Right cardiac atrium (tissue), 5 donors: Measurements from ENCODE around the gene MESD. TPM values are rescaled to one million over a fixed set of nuclear protein-coding genes. Genes with fewer than 3 reads are reported as not detected.

Experiments
- ATAC-seq, 2 donors: fragments of 200-7000 bp; cut with Tn5 transposase; one replicate each; pipeline versions ENCODE4 v1.8.0 to v1.9.1; 2020; ENCODE audit warnings: moderate library complexity in 2 of 2, mild to moderate bottlenecking in 1 of 2
- DNase-seq, 3 donors: peaks; one replicate each; pipeline ENCODE4 v3.0.0-alpha.2; 2020
- H3K27ac ChIP-seq: one replicate; pipeline ENCODE4 v1.5.1; 2013; ENCODE audit warnings: mild to moderate bottlenecking, low read length, control low read depth, moderate library complexity
- H3K27me3 ChIP-seq: one replicate; pipeline ENCODE4 v1.6.1; 2013; ENCODE audit not compliant: control insufficient read depth, insufficient read depth
- H3K4me1 ChIP-seq: one replicate; pipeline ENCODE4 v1.6.1; 2013; ENCODE audit warnings: low read length; ENCODE audit not compliant: control insufficient read depth, insufficient read depth
- H3K4me3 ChIP-seq: one replicate; pipeline ENCODE4 v1.5.1; 2013; ENCODE audit warnings: low read length, control low read depth
- H3K9me3 ChIP-seq: one replicate; pipeline ENCODE4 v1.6.1; 2013; ENCODE audit warnings: low read length; ENCODE audit not compliant: control insufficient read depth
- WGBS: extraction: QIAGEN DNeasy Blood & Tissue Kit; methylation state at CpG from one replicate; pipeline ENCODE4 v1.1.7; 2013; 5-methylcytosine and 5-hydroxymethylcytosine counted together
- intact Hi-C, 4 donors: fragments of 100-400 bp; cut with DNase I; formaldehyde crosslinking; loops; one replicate each; pipeline versions ENCODE4 v1.11.0 to v1.14.0; 2022 to 2023
- polyA plus RNA-seq: library from polyadenylated mRNA; stranded (reverse); fragments of 200-250 nt; gene quantifications from one replicate; pipeline ENCODE4 v1.2.3, GENCODE V29; 2013
- total RNA-seq, 4 donors: library from RNA; stranded (reverse); fragmentation: NEBNext Ultra II Directional; extraction: Animal tissue kit (Norgen Biotek cat#: 25700); gene quantifications; one replicate each; pipeline ENCODE4 v1.2.1, GENCODE V29; 2021
- donor health status: healthy with polysubstance abuse.
- donor health status: DM: no; HTN: yes; CAD: no.
- donor health status: DM: no; HTN: no; CAD: no.
- donor health status: DM: no; HTN: yes; CAD: no; lungs with severe emphysema.
- donor health status: DM: yes; HTN: yes; CAD: no.

Gene MESD
- total and polyA plus RNA-seq, 5 donors, result 13.2 to 18.9 (median 16.4) TPM

GRCh38 chr15:80934761-80935221, 54.8 kb downstream of the MESD start:
- no peaks in the 10 kb centered on the region for H3K27me3 ChIP-seq
- no peak overlapping the region for H3K4me3 ChIP-seq
- WGBS, result 64% methylated on average over 3 of the region's 3 CpGs
- ATAC-seq (peak; percentile 75 to 80), DNase-seq (peak; percentile 53 to 77 (median 69))
- intact Hi-C loops, result no loop called here
- no peak overlapping the region for H3K27ac ChIP-seq
- H3K9me3 ChIP-seq, result no peaks in the 10 kb centered on the region
- H3K4me1 ChIP-seq, result peaks cover 10% of the 10 kb centered on the region

GRCh38 chr15:80932989-80933388, 56.6 kb downstream of the MESD start:
- ATAC-seq (peak; percentile 75 to 91), DNase-seq (peak; percentile 85 to 91 (median 87))
- Histone ChIP-seq H3K4me3 (no peak overlapping the region), H3K27ac (peak overlapping the region; percentile 11), H3K4me1 (peaks cover 10% of the 10 kb centered on the region), H3K27me3 (no peaks in the 10 kb centered on the region), H3K9me3 (no peaks in the 10 kb centered on the region)
- intact Hi-C loops, result loop anchor here in 1 of 4 donors (2.0 kb wide), 1 partner anchor 62 kb away; no protein-coding TSS in a partner anchor
- 41% methylated on average over 15 of the region's 15 CpGs for WGBS

GRCh38 chr15:80932513-80932815, 57.2 kb downstream of the MESD start:
- ATAC-seq, result peak in 1 of 2 donors; percentile 3
- H3K27ac ChIP-seq, result peak overlapping the region; percentile 49
- H3K9me3 ChIP-seq, result no peaks in the 10 kb centered on the region
- H3K4me3 ChIP-seq, result no peak overlapping the region
- no peaks in the 10 kb centered on the region for H3K27me3 ChIP-seq
- intact Hi-C loops, result loop anchor here in 1 of 4 donors (2.0 kb wide), 1 partner anchor 62 kb away; no protein-coding TSS in a partner anchor
- DNase-seq, result no peak
- WGBS, result 68% methylated on average over 5 of the region's 5 CpGs
- H3K4me1 ChIP-seq, result peaks cover 10% of the 10 kb centered on the region

- ATAC-seq (peak in 1 of 2 donors; percentile 6), DNase-seq (peak; percentile 64 to 71 (median 66))
- intact Hi-C loops, result loop anchor here in 1 of 4 donors (2.0 kb wide), 1 partner anchor 61 kb away; no protein-coding TSS in a partner anchor
- 82% methylated on average over 20 of the region's 20 CpGs for WGBS
- peaks cover 10% of the 10 kb centered on the region for H3K4me1 ChIP-seq
- no peaks in the 10 kb centered on the region for H3K9me3 ChIP-seq
- H3K4me3 ChIP-seq, result no peak overlapping the region
- H3K27me3 ChIP-seq, result no peaks in the 10 kb centered on the region
- peak overlapping the region; percentile 49 for H3K27ac ChIP-seq
These were observed 57.7 kb downstream of the MESD start for GRCh38 chr15:80931721-80932512.

- Histone ChIP-seq H3K9me3 (no peaks in the 10 kb centered on the region), H3K27ac (no peak overlapping the region), H3K27me3 (no peaks in the 10 kb centered on the region), H3K4me1 (peaks cover 10% of the 10 kb centered on the region), H3K4me3 (no peak overlapping the region)
- no peak for DNase-seq
- intact Hi-C loops, result no loop called here
- ATAC-seq, result no peak
- WGBS, result 70% methylated on average over 2 of the region's 2 CpGs
These were observed 58.4 kb downstream of the MESD start for GRCh38 chr15:80931191-80931590.

- DNase-seq (no peak), ATAC-seq (no peak)
- 85% methylated on average over 4 of the region's 4 CpGs for WGBS
- H3K27me3 ChIP-seq, result no peaks in the 10 kb centered on the region
- H3K9me3 ChIP-seq, result no peaks in the 10 kb centered on the region
- no peak overlapping the region for H3K4me3 ChIP-seq
- peaks cover 6% of the 10 kb centered on the region for H3K4me1 ChIP-seq
- intact Hi-C loops, result no loop called here
- no peak overlapping the region for H3K27ac ChIP-seq
These were observed 59.9 kb downstream of the MESD start for GRCh38 chr15:80929689-80930088.

GRCh38 chr15:80929225-80929624, 60.4 kb downstream of the MESD start:
- no peaks in the 10 kb centered on the region for H3K27me3 ChIP-seq
- peaks cover 3% of the 10 kb centered on the region for H3K4me1 ChIP-seq
- H3K4me3 ChIP-seq, result no peak overlapping the region
- no peak overlapping the region for H3K27ac ChIP-seq
- no peak for DNase-seq
- intact Hi-C loops, result no loop called here
- no peaks in the 10 kb centered on the region for H3K9me3 ChIP-seq
- no peak for ATAC-seq
- WGBS, result 95% methylated on average over 4 of the region's 4 CpGs

GRCh38 chr15:80926126-80926525, 63.5 kb downstream of the MESD start:
- DNase-seq, result no peak
- no peak overlapping the region for H3K27ac ChIP-seq
- no peak overlapping the region for H3K4me3 ChIP-seq
- intact Hi-C loops, result no loop called here
- H3K27me3 ChIP-seq, result no peaks in the 10 kb centered on the region
- 92% methylated on average over 3 of the region's 3 CpGs for WGBS
- no peaks in the 10 kb centered on the region for H3K9me3 ChIP-seq
- no peak for ATAC-seq
- H3K4me1 ChIP-seq, result no peaks in the 10 kb centered on the region

- no peaks in the 10 kb centered on the region for H3K27me3 ChIP-seq
- intact Hi-C loops, result no loop called here
- no peaks in the 10 kb centered on the region for H3K9me3 ChIP-seq
- no peak overlapping the region for H3K4me3 ChIP-seq
- DNase-seq (peak in 1 of 3 donors; percentile 58), ATAC-seq (no peak)
- no peak overlapping the region for H3K27ac ChIP-seq
- H3K4me1 ChIP-seq, result no peaks in the 10 kb centered on the region
- 94% methylated on average over 17 of the region's 17 CpGs for WGBS
These were observed 64.0 kb downstream of the MESD start for GRCh38 chr15:80925597-80926059.

GRCh38 chr15:80924278-80924677, 65.3 kb downstream of the MESD start:
- WGBS, result 96% methylated on average over 4 of the region's 4 CpGs
- H3K9me3 ChIP-seq, result no peaks in the 10 kb centered on the region
- ATAC-seq (no peak), DNase-seq (no peak)
- intact Hi-C loops, result no loop called here
- no peak overlapping the region for H3K27ac ChIP-seq
- no peaks in the 10 kb centered on the region for H3K4me1 ChIP-seq
- H3K4me3 ChIP-seq, result no peak overlapping the region
- H3K27me3 ChIP-seq, result no peaks in the 10 kb centered on the region

GRCh38 chr15:80923668-80924067, 66.0 kb downstream of the MESD start:
- DNase-seq, result no peak
- WGBS, result 98% methylated on average over 6 of the region's 6 CpGs
- intact Hi-C loops, result no loop called here

More at GRCh38 chr15:80923668-80924067, 66.0 kb downstream of the MESD start:
- ATAC-seq, result no peak
- Histone ChIP-seq H3K4me3 (no peak overlapping the region), H3K27ac (no peak overlapping the region), H3K4me1 (no peaks in the 10 kb centered on the region), H3K9me3 (no peaks in the 10 kb centered on the region), H3K27me3 (no peaks in the 10 kb centered on the region)
